GM21528 (cell line): ENCODE results near the gene PCCB.

Experiments
- ATAC-seq: cut with Tn5 transposase; IDR thresholded peaks from one replicate; pipeline ENCODE4 v1.9.1; 2021; ENCODE audit warnings: mild to moderate bottlenecking, moderate library complexity; ENCODE audit not compliant: unreplicated experiment, low FRiP score

PCCB gene

GRCh38 chr3:136378011-136378410 is 127.9 kb downstream of the PCCB start:
- no peak for ATAC-seq
